NCI-H2107 treated with DMSO at 0.1 percent for 48 hours (cell line): ENCODE results near the gene SFXN3.

Experiments
- DNase-seq: peaks from one replicate; lab custom pipeline; 2025; ENCODE audit not compliant: unreplicated experiment; lab: John Stamatoyannopoulos, UW

The SFXN3 gene

DNA sequence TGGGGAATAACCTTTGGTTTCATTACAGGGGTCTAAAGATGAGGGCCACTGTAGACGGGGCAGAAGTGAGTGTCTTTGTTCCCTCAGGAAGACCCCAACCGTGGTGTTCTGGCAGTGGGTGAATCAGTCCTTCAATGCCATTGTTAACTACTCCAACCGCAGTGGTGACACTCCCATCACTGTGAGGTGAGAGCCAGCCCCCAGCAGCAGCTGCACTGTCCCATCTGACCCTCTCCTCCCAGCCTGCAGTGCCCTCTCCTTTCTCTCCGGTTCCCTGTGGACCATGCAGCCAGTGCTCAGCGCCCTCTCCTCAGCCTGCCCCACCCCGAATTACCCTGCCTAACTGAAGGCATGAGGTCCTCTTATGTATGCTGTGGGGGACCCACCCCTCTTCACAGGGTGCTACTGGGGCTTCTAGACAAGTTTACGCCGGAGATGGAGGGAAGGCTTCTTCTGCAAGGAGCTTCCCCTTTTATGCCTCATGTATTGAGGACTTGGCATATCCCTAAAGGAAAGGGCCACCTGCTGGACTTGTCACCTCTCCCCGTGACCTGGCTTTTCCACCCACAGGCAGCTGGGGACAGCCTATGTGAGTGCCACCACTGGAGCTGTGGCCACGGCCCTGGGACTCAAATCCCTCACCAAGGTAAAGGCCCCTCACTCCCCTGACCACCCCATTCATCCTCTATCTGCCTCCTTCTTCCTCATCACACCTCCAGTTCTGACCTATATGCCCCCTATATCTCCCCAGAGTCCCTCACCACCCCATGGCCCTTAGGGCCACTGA lies 5.1 kb downstream of the SFXN3 start:
- no peak for DNase-seq

DNA sequence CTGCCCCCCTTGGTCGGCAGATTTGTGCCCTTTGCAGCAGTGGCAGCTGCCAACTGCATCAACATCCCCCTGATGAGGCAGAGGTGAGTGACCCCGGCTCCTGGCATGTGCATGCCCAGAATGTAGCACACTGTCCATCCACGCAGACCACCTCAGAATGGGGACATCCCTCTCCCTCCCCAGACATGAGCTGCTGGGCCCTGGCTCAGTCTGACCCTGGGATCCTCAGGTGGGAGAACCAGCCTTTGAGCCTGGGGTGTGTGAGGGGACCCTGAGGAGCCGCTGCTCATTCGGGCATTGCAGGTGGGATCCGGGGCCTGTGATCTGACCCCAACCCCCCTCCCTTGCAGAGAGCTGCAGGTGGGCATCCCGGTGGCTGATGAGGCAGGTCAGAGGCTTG lies 5.7 kb downstream of the SFXN3 start:
- no peak for DNase-seq

DNA sequence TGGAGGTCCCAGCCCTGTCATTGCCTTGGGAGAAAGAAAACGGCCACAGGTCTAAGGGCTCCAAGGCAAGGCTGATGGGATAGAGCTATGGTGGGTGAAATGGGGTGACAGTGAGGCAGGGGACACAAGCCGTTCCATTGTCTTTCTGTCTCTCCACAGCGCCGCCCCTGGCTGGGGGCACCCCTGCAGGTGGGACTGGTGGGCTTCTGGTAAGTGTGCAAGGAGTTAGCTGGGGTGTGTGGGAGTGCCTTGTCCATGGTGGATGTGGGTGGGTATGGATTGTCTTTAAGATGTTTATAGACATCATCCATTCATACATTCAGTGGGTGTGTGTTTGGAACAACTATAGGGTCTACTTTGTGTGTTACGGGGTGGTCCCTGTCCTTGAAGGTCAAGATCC lies 7.5 kb downstream of the SFXN3 start:
- no peak for DNase-seq

DNA sequence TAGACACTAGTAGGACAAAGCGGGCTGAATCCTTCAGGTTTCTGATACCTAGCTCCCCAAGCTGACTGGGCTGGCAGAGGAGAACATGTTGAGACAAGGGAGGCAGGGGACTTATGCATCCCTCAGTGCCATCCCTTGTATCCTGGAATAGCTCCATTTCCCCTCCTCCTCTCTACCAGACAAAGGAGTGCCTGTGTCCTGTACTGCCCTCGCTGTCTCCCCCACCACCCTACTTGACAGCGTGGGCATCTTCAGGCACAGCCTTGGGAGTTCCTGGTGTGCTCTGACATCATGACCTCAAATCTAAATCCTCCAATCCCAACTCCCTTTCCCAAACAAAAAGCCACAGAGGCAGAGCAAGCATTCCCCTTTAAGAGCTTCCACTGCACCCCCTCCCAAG lies 9.0 kb downstream of the SFXN3 start:
- DNase-seq: no peak

DNA sequence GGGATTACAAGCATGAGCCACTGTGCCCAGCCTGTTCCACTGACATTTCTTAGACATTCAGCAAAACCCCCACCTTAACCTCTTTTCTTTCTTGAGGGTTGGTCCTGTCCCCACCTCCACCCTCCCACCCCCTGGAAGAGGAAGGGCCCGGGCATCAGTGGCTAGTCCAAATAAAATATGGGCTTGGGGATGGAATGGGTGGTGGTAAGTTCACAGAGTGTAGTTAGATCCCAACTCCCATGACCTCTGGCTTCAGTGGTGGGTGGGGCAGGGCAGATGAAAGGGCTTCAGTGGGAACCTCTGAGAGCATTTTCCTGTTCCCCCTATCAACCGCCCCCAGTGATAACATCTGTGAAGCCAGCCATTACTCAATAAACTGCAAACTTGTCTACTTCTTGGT lies 9.8 kb downstream of the SFXN3 start:
- DNase-seq: no peak

DNA sequence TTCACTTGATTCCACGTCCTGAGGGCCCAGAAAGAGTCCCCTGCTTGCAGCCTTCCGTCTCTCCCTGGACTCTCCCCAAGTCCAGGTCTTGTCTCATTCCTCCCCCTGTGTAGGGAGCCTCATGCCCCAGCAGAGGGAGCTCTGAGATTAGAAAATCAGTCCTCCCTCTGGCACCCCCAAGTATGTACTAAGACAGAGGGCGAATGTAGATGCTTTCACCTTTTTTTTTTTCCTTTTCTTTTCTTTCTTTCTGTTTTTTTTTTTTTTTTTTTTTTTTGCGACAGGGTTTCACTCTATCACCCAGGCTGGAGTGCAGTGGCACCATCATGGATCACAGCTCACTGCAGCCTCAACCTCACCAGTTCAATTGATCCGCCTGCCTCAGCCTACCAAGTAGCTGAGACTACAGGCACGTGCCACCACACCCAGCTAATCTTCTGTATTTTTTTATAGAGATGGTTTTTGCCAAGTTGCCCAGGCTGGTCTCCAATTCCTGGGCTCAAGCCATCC lies 10.3 kb downstream of the SFXN3 start:
- peak; percentile 50 for DNase-seq

DNA sequence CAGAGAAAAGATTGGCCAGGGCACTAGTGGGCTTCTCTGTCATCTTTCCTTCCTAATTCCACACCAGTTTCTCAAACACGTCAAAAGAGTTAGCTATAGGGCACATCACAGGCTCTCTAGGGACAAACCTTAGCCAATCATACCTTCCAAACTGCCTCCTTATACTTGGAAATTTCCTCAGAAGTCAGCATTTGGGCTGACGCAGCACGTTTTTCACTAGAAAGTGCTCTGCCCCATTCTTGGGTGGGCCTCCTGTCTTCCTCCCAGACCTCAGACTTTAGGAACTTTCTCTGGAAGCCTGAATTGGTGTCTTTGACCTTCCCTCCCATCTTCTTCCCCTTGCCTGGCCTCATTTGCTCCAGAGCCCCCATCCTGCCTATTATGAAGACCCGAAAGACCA lies 11.1 kb downstream of the SFXN3 start:
- no peak for DNase-seq

DNA sequence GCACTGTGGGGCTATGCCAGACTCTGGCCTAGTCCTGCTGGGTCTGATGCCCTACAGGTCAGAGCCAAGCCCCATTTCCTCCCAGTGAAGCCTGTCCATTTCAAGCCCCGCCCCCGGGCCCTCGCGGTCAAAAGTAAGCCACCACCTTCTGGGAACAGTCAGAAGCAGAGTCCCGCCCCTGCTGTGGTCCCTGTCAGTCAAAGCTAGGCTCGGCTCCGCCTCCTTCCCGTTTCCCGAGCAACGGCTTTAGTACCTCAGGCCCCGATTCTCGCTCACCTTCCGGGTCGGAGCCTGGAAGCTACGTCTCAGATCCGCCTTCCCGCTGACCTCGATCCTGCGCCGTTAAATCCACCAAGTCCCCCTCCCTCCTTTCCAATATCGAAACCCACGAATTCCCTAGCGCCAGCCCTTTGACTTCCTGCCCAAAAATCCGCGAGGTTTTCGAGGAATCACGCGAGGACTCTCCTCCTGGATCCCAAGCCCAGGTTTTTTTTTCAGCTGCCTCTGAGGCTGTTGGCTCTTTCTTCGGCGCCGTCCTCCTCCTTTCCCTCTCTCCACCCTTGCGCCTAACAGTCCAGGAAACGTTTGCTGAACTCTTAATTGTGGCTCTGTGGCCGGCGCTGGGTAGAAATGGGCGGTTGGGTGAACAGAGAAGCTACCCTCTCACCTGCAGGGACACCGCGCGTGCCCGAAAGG lies 11.8 kb downstream of the SFXN3 start:
- DNase-seq: peak; percentile 86

DNA sequence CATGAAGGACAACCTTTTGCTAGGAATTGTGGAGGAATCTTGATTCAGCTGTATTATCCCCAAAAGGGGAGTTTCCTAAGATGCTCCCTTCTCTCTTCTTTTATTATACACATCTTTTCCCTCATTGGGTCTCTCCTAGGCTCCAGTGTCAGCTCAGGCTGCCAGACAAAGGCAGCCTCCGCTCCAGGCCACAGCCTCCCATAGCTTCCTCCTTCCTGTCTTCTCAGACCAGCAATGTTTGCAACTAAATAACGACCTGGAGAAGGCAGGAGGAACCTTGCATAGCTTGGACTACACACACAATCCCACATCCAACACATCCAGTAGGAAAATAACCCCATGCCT lies 12.3 kb downstream of the SFXN3 start:
- no peak for DNase-seq

DNA sequence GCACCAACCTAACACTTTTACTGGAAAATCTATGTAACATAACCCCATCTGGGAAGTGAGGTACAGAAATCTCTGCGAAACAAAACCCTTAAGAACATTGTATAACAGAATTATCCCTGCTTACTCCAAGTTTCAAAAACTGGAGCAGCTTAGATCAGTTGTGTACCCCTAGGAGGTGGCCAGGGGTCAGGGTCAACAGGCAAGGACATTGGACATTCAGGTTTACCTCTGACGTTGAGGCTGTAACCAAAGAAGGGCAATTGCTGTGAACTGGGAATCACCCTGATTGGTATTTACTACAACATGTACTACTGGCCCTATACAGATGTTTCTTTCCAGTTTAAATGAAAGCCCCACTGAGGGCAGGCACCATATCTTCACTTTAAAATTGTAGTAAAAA lies 13.1 kb downstream of the SFXN3 start:
- no peak for DNase-seq

DNA sequence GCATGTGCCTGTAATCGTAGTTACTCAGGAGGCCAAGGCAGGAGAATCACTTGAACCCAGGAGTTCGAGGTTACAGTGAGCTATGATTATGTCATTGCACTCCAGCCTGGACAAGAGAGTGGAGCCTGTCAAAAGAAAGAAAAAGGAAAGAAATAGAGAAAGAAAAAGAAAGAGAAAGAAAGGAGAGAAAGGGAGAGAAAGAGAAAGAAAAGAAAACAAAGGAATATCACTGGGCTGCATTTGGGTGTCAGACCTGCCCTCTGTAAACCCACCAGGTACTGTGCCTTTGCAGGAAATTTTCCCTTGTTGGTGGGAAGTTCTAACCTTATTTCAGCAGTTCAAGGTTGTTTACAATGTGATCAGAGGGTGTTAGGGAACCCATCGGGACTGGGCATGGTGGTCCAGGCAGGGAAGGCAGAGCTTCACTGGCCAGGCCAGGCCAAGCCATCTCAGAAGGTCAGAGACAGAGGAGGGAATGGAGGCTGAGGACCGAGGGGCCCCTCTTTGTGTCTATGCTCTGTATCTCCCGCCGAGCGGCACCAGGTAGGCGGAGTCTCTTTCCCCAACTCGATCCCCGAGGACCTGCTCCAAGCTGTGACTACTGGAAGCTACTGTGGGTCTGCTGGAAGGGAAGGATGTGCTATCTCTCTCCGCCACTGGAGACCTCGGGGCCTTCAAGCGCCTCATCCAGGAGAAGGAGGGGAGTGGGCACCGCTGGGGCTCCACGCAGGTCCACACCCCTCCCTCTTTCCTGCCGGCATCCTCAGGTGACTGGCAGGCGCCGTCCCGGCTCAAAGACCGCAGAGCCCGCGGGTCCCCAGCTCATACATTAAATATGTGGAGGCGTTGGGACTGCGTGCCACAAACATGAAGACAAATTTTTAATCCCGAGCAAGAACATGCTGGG lies 15.6 kb downstream of the SFXN3 start:
- DNase-seq: no peak

DNA sequence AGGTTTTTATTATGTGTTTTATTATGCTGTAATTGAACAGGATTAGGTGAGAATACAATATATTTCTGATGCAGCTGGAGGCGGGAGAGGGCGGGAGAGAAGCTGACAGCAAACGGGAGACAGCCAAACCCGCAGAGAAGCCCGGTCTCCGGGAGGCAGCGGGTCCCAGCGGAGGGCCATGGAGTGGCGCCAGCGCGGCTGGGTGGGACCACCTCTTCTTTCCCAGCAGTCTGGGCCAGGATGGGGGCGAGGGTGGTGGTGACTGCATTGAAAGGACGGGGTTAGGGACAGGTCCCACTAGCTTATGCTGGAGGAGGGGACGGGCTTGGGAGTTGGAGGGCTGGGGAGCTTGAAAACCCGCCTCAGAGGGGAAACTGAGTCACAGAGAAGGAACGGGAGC lies 16.2 kb downstream of the SFXN3 start:
- DNase-seq: no peak

DNA sequence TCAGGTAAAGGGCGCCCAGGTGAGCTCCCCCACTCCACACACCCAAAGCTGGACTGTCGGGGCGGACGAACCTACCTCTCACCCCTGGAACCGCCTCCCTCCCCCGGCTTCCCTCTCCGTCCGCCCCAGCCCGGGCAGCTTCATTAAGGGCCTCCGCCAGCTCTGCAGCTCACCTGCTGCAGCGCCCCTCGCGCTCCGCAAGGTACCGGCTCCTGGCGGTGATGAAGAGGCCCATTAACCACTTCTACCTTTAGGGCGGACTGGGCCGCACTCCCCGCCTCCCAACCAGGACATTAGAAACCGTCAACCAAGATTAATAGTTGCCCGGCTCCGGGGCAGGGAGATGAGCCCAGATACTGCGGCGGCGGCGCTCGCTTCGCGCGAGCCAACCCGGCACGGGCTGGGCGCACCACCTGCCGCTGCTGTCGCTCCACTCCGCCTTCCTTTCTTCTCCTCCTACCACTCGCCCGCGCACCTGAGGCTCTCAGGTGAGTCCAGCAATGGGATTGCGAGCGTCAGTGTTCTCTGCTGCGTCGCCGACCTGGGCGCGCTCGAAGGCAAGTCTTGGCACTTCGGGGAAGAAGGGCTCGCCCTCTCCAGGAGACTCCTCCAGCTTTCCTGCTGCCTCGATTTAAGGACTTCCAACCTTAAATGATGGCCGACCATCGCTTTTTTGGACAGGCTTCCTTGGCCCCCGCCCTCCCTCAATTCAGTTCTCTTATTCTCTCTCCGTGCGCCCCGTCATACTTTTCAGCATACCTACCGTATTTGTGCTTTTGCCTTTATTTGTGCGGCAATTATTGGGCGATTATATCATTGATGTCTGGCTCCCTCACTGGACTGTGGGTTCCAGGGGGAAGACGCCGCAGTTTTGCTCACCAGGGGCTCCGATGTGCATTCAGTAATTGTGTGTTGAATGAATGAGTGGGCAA lies 17.2 kb downstream of the SFXN3 start:
- peak; percentile 59 for DNase-seq

DNA sequence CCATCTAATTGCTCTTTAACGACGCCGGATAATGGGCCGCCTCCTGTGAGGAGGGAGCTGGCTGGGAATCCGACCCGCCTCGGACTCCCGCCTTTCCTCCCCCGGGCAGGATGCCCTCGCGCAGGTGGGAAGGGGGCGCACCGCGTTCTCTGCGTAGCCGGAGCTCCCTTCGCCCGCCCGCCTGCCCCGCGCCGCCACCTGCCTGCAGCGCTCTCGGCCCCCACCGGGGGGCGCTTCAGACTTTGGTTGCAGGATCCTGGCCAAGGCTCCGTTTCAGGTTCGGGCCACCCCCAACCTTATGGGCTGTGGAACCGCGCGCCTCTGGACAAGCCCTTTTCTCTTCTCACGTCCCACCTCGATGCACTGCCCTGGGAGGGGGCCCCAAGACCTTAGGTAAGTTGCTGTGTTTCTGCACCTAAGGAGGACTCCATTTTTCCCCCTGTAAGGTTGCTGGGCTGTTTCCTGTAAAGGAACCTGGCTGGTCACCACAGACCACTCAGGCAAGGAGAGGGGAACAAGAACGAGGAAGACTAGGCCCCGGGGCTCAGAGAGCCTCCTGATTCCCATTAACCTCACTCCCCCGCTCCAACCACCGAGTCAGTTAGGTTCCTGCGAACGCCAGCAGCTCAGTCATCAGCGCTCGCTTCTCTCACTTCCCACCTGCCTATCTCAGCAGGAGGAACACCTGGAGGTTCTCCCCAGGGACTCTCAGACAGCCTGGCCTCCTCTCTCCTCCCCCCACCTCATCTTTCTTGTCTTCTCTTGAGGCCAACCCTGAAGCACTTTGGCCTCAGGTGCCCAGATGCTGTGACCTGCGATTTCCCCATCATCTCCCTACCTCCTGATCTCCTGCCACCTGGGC lies 19.4 kb downstream of the SFXN3 start:
- DNase-seq: peak; percentile 77

DNA sequence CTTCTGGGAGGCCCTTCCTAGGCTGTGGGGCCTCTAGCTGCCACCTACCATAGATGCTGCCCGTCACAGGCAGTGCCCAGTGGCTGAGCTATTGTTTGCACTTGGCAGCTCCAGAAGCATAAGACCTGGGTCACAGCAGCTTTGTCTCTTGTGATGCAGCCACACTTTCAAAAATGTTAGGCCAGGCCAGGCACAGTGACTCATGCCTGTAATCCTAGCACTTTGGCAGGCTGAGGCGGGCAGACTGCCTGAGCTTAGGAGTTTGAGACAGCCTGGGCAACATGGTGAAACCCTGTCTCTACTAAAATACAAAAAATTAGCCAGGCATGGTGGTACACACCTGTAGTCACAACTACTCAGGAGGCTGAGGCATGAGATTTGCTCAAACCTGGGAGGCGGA lies 21.3 kb downstream of the SFXN3 start:
- no peak for DNase-seq

DNA sequence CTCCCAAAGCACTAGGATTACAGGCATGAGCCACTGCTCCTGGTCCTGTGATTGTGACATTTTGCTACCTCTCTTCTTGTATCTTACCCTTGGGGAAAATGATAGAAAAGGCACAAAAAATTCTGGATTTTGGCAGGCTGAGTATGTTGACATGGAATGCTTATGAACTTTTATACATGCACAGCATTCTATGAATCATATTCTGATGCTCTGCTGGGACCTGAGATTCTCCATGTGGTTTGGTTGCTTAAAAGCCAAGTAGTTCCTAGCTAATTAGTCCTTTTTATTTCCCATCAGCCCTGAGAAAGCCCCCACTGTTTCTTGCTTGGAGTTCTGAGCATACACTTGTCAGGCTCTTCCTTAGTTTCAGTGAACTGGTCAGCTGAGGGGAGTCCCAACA lies 22.5 kb downstream of the SFXN3 start:
- no peak for DNase-seq

DNA sequence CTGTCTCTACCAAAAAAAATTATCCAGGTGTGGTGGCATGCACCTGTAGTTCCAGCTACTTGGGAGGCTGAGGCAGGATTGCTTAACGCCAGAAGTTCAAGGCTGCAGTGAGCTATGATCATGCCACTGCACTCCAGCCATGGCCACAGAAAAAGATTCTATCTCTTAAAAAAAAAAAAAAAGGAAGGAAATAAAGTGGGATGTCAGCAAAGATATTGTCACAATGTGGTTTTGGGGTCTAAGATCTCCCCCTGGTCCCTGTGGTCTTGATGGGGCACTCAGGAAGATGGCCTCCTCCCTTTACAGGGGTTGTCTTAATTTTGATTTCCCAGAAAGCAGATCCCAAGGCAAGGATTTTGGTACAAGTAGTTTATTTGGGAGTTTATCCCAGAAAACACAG lies 23.3 kb downstream of the SFXN3 start:
- no peak for DNase-seq

DNA sequence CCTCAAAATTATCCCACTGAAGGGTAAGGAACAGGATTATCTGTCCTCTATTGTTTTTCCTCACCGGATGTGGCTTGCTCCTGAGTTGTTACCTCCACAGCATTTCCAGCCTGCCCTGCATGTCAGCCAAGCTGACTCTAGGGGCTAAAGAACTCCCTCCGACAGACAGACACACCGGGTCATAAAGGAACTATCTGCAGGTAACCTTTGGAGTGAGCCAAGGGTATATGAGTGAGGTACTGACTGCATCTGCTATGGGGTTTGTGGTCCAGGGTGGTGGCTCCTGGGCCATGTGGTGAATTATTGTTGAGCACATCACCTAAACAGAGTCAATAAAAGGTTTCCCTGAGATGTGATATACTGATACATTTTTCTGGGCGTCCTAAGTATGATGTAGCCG lies 23.8 kb downstream of the SFXN3 start:
- DNase-seq: no peak

DNA sequence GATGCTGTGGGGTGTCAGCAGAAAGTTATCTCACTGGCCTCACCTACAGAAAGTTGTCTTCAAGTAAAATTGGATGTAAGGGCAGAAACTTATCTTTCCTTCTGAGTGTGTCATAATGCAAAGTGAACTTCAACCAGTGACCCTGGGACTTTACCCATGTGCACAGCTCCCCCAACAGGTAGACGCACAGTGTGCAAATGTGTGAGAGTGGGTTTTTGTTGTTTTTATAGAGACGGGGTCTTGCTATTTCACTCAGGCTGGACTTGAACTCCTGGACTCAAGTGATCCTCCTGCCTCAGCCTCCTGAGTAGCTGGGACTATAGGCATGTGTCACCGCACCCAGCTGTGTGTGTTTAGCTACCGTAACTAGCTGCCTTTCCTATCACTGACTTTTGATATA lies 24.4 kb downstream of the SFXN3 start:
- no peak for DNase-seq
